HCT116 (cell line): ENCODE data around the gene FAM83G. TPM values are rescaled to one million over a fixed set of nuclear protein-coding genes. Genes with fewer than 3 reads are reported as not detected.

Experiments used
- ATAC-seq: fragments of 200-7000 bp; cut with Tn5 transposase; 2 replicates; pipeline ENCODE4 v1.9.1; 2020; ENCODE audit warnings: mild to moderate bottlenecking, moderate library complexity
- BruUV-seq: library from RNA; stranded (reverse); fragments of 400-500 nt; replicated peaks from 2 replicates; lab custom pipeline; 2021; lab: Mats Ljungman, UMichigan
- CTCF ChIA-PET: fragments of 300-600 bp; sonication (Branson Sonifier 250); formaldehyde crosslinking; loops from one replicate; lab custom pipeline; 2021; ENCODE audit warnings: antibody characterized with exemption; lab: Charles Lee
- POLR2A ChIA-PET: fragments of 300-600, 350-600 bp; sonication (Branson Sonifier 250); formaldehyde crosslinking; loops from one replicate; lab custom pipeline; 2021; ENCODE audit warnings: antibody characterized with exemption; lab: Charles Lee
- RAD21 ChIA-PET, 2 experiments: fragments of 300-600 bp; sonication (Branson Sonifier 250); formaldehyde crosslinking; loops; one replicate each; lab custom pipeline; 2023; ENCODE audit warnings: low total read pairs in 2 of 2; ENCODE audit not compliant: uncharacterized antibody in 2 of 2, unreplicated experiment in 2 of 2, low non-redundant PET in 1 of 2; lab: Charles Lee
- DNase-seq: peaks from one replicate; pipeline ENCODE4 v3.0.0-alpha.2; 2010; ENCODE audit warnings: low read depth, low spot score
- H2AFZ ChIP-seq: fragments of 200-600 bp; shearing (Covaris generic), sonication (generic); 2 replicates; pipeline ENCODE4 v1.6.1; 2017; ENCODE audit warnings: low read depth, mixed run types, mixed read lengths, antibody characterized with exemption, low read length; ENCODE audit not compliant: poor library complexity, severe bottlenecking
- H3K27ac ChIP-seq: 2 replicates; pipeline ENCODE4 v1.5.1; 2012; ENCODE audit warnings: low read depth, low read length
- H3K27me3 ChIP-seq: fragments of 200-600 bp; sonication (generic); 2 replicates; pipeline ENCODE4 v1.6.1; 2016; ENCODE audit warnings: mixed run types, low read length, mixed read lengths; ENCODE audit not compliant: insufficient read depth
- H3K36me3 ChIP-seq, 2 experiments: fragments of 200-500 bp in 1 of 2; fragments of 200-600 bp in 1 of 2; sonication (Bioruptor generic) in 1 of 2; sonication (generic) in 1 of 2; 2 replicates each; pipeline versions ENCODE4 v1.5.1 to v1.6.1; 2014 to 2016; ENCODE audit warnings: low read length in 2 of 2, inconsistent platforms in 1 of 2, mixed read lengths in 1 of 2, mixed run types in 1 of 2; ENCODE audit not compliant: insufficient read depth in 2 of 2, control insufficient read depth in 1 of 2
- H3K4me1 ChIP-seq, 2 experiments: fragments of 200-600 bp in 1 of 2; sonication (generic) in 1 of 2; 2 replicates each; pipeline versions ENCODE4 v1.5.1 to v1.6.1; 2012 to 2017; ENCODE audit warnings: low read length in 2 of 2, inconsistent platforms in 1 of 2, mild to moderate bottlenecking in 1 of 2, mixed read lengths in 1 of 2, mixed run types in 1 of 2, moderate library complexity in 1 of 2; ENCODE audit not compliant: insufficient read depth in 2 of 2, control insufficient read depth in 1 of 2
- H3K4me2 ChIP-seq: fragments of 200-600 bp; sonication (generic); 2 replicates; pipeline ENCODE4 v1.6.1; 2017; ENCODE audit warnings: mixed run types, low read length, mixed read lengths
- H3K4me3 ChIP-seq, 2 experiments: fragments of 200-600 bp in 1 of 2; sonication (generic) in 1 of 2; replicated peaks in 1 of 2; 2 replicates each; pipeline ENCODE4 v1.5.1; 2011 to 2016; ENCODE audit warnings: low read length in 2 of 2, control low read depth in 1 of 2, low read depth in 1 of 2, mild to moderate bottlenecking in 1 of 2, mixed read lengths in 1 of 2, mixed run types in 1 of 2
- H3K79me2 ChIP-seq: fragments of 200-600 bp; sonication (generic); 2 replicates; pipeline ENCODE4 v1.6.1; 2017; ENCODE audit warnings: mild to moderate bottlenecking, mixed run types, low read length, moderate library complexity, mixed read lengths; ENCODE audit not compliant: insufficient read depth
- H3K9ac ChIP-seq: fragments of 200-600 bp; sonication (generic); 2 replicates; pipeline ENCODE4 v1.6.1; 2016; ENCODE audit warnings: low read length, mixed read lengths
- H3K9me2 ChIP-seq: fragments of 200-600 bp; sonication (generic), shearing (Covaris generic); 2 replicates; pipeline ENCODE4 v1.6.1; 2017; ENCODE audit warnings: mixed run types, mild to moderate bottlenecking, moderate library complexity; ENCODE audit not compliant: insufficient read depth
- H3K9me3 ChIP-seq, 2 experiments: fragments of 200-500 bp in 1 of 2; fragments of 200-600 bp in 1 of 2; sonication (Bioruptor generic) in 1 of 2; sonication (generic) in 1 of 2; 2 replicates each; pipeline ENCODE4 v1.6.1; 2014 to 2017; ENCODE audit warnings: low read length in 2 of 2, mixed read lengths in 2 of 2, inconsistent platforms in 1 of 2, low read depth in 1 of 2, mild to moderate bottlenecking in 1 of 2, mixed run types in 1 of 2, moderate library complexity in 1 of 2; ENCODE audit not compliant: control insufficient read depth in 1 of 2, insufficient read depth in 1 of 2
- H4K20me1 ChIP-seq: fragments of 200-600 bp; sonication (generic), shearing (Covaris generic); 2 replicates; pipeline ENCODE4 v1.6.1; 2017; ENCODE audit warnings: mixed run types, mild to moderate bottlenecking, moderate library complexity; ENCODE audit not compliant: insufficient read depth
- CEBPB ChIP-seq: IDR thresholded peaks from 2 replicates; pipeline ENCODE4 v1.6.1; 2012; ENCODE audit warnings: low read depth
- EGR1 ChIP-seq: IDR thresholded peaks from 2 replicates; pipeline ENCODE4 v1.6.1; 2012; ENCODE audit warnings: low read depth
- EZH2 ChIP-seq: fragments of 200-600 bp; sonication (generic); IDR thresholded peaks from 2 replicates; pipeline ENCODE4 v1.6.1; 2017; ENCODE audit warnings: antibody characterized with exemption, mixed run types
- FOSL1 ChIP-seq: IDR thresholded peaks from 2 replicates; pipeline ENCODE4 v1.6.1; 2012; ENCODE audit warnings: low read depth
- JUND ChIP-seq: IDR thresholded peaks from 2 replicates; pipeline ENCODE4 v1.6.1; 2012
- POLR2AphosphoS5 ChIP-seq: IDR thresholded peaks from 2 replicates; pipeline ENCODE4 v1.6.1; 2011; ENCODE audit warnings: mild to moderate bottlenecking, low read depth, low read length, moderate library complexity
- RAD21 ChIP-seq: IDR thresholded peaks from 2 replicates; pipeline ENCODE4 v1.6.1; 2012; ENCODE audit warnings: low read depth, mild to moderate bottlenecking
- REST ChIP-seq: IDR thresholded peaks from 2 replicates; pipeline ENCODE4 v1.6.1; 2012; ENCODE audit warnings: low read depth
- SIN3A ChIP-seq: IDR thresholded peaks from 2 replicates; pipeline ENCODE4 v1.6.1; 2012; ENCODE audit warnings: low read depth
- SP1 ChIP-seq: IDR thresholded peaks from 2 replicates; pipeline ENCODE4 v1.6.1; 2012; ENCODE audit warnings: low read depth
- SRF ChIP-seq: IDR thresholded peaks from 2 replicates; pipeline ENCODE4 v1.6.1; 2012; ENCODE audit warnings: low read depth
- TCF7L2 ChIP-seq: IDR thresholded peaks from 2 replicates; pipeline ENCODE4 v1.7.0; 2011; ENCODE audit warnings: borderline replicate concordance, inconsistent platforms; ENCODE audit not compliant: insufficient read depth, insufficient read length; ENCODE audit errors: extremely low read depth
- ZBTB33 ChIP-seq: IDR thresholded peaks from 2 replicates; pipeline ENCODE4 v1.6.1; 2011; ENCODE audit warnings: mild to moderate bottlenecking, low read length, moderate library complexity; ENCODE audit not compliant: insufficient replicate concordance; ENCODE audit errors: extremely low read depth
- ZFX ChIP-seq: fragments of 450-650 bp; IDR thresholded peaks from 2 replicates; pipeline ENCODE4 v1.6.1; 2017
- intact Hi-C: fragments of 100-400 bp; cut with micrococcal nuclease; formaldehyde crosslinking; loops from 2 replicates; pipeline ENCODE4 v1.10.0; 2022
- total RNA-seq: library from RNA; stranded (reverse); gene quantifications from one replicate; pipeline ENCODE4 v1.2.1, GENCODE V29; 2021; ENCODE audit not compliant: unreplicated experiment
- TF ChIP-seq, protein P1 (sequence below), 3 experiments: fragments of 200-600 bp in 1 of 3; sonication (generic) in 1 of 3; IDR thresholded peaks in 2 of 3; conservative IDR thresholded peaks in 1 of 3; 2 replicates each; pipeline ENCODE4 v1.5.1; 2012 to 2017; ENCODE audit warnings: low read depth in 2 of 3, low read length in 2 of 3, antibody characterized with exemption in 1 of 3, borderline replicate concordance in 1 of 3, control low read depth in 1 of 3, mild to moderate bottlenecking in 1 of 3, mixed read lengths in 1 of 3, mixed run types in 1 of 3, moderate library complexity in 1 of 3; ENCODE audit not compliant: insufficient read depth in 1 of 3
- TF ChIP-seq, protein P2 (sequence below): IDR thresholded peaks from 2 replicates; pipeline ENCODE4 v1.6.1; 2012

Gene FAM83G
- total RNA-seq, 1 experiment from 2014 or later = 33.9 TPM

GRCh38 chr17:18921912-18922451, 82.6 kb downstream of the FAM83G start:
- Histone ChIP-seq H3K9ac (no peak overlapping the region), H3K4me3 (no peak overlapping the region), H3K79me2 (0 out of 2 replicates have a peak, but pooled peaks cover 5% of the 10 kb centered on the region), H3K4me2 (no peak overlapping the region), H3K9me3 (no peaks in the 10 kb centered on the region), H2AFZ (no peak overlapping the region), H3K4me1 (peaks cover 6 to 10% of the 10 kb centered on the region in 2 experiments; a peak in 2 of 4 replicates), H3K36me3 (no peaks in the 10 kb centered on the region; a peak in 1 of 4 replicates), H3K9me2 (no peaks in the 10 kb centered on the region), H4K20me1 (no peaks in the 10 kb centered on the region), H3K27ac (no peak overlapping the region), H3K27me3 (no peaks in the 10 kb centered on the region)
- BruUV-seq = no TSS peak
- RAD21 ChIA-PET = no interaction called here
- POLR2A ChIA-PET = no interaction called here
- TF ChIP-seq FOSL1 = no peak
- no peak for TF ChIP-seq ZBTB33
- no peak for TF ChIP-seq RAD21
- TF ChIP-seq POLR2AphosphoS5 = no peak
- TF ChIP-seq TCF7L2 = no peak
- TF ChIP-seq CEBPB = no peak
- TF ChIP-seq, protein P1, sequence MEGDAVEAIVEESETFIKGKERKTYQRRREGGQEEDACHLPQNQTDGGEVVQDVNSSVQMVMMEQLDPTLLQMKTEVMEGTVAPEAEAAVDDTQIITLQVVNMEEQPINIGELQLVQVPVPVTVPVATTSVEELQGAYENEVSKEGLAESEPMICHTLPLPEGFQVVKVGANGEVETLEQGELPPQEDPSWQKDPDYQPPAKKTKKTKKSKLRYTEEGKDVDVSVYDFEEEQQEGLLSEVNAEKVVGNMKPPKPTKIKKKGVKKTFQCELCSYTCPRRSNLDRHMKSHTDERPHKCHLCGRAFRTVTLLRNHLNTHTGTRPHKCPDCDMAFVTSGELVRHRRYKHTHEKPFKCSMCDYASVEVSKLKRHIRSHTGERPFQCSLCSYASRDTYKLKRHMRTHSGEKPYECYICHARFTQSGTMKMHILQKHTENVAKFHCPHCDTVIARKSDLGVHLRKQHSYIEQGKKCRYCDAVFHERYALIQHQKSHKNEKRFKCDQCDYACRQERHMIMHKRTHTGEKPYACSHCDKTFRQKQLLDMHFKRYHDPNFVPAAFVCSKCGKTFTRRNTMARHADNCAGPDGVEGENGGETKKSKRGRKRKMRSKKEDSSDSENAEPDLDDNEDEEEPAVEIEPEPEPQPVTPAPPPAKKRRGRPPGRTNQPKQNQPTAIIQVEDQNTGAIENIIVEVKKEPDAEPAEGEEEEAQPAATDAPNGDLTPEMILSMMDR (IDR thresholded peaks at IDR 0.05 in 2 of 3, conservative IDR thresholded peaks at IDR 0.05 in 1 of 3; ENCODE audit: borderline replicate concordance in 1 of 3, insufficient read depth in 1 of 3, low read depth in 2 of 3, low read length in 2 of 3) = no peak
- TF ChIP-seq REST = no peak
- no peak for TF ChIP-seq EGR1
- TF ChIP-seq EZH2 = no peak
- no peak for TF ChIP-seq ZFX
- TF ChIP-seq SRF = no peak
- TF ChIP-seq, protein P2, sequence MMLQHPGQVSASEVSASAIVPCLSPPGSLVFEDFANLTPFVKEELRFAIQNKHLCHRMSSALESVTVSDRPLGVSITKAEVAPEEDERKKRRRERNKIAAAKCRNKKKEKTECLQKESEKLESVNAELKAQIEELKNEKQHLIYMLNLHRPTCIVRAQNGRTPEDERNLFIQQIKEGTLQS = no peak
- TF ChIP-seq SP1 = no peak
- no peak for TF ChIP-seq JUND
- TF ChIP-seq SIN3A = no peak
- CTCF ChIA-PET = no interaction called here
- ATAC-seq (no peak), DNase-seq (no peak)
- intact Hi-C loops = no loop called here
